OCI-LY7 (cell line): Measurements from ENCODE around the gene SFXN5. TPM values are rescaled to one million over a fixed set of nuclear protein-coding genes. Genes with fewer than 3 reads are reported as not detected.

Source experiments
- BruUV-seq: library from RNA; stranded (reverse); fragments of 400-500 nt; replicated peaks from 2 replicates; lab custom pipeline; 2021; lab: Mats Ljungman, UMichigan
- CTCF ChIA-PET: fragments of 300-600 bp; sonication (Branson Sonifier 250); formaldehyde crosslinking; loops from one replicate; lab custom pipeline; 2022; ENCODE audit warnings: antibody characterized with exemption; ENCODE audit not compliant: unreplicated experiment; lab: Charles Lee
- POLR2A ChIA-PET: fragments of 300-600 bp; sonication (Branson Sonifier 250); formaldehyde crosslinking; loops from one replicate; lab custom pipeline; 2022; ENCODE audit warnings: antibody characterized with exemption; lab: Charles Lee
- DNase-seq: peaks from one replicate; pipeline ENCODE4 v3.0.0-alpha.2; 2015; ENCODE audit warnings: low spot score
- H2AFZ ChIP-seq: fragments of 200-600 bp; sonication (generic), shearing (Covaris generic); 2 replicates; pipeline ENCODE4 v1.6.1; 2014; ENCODE audit warnings: mild to moderate bottlenecking, antibody characterized with exemption, low read length, moderate library complexity
- H3K27ac ChIP-seq: fragments of 200-600 bp; sonication (generic); 2 replicates; pipeline ENCODE4 v1.5.1; 2014; ENCODE audit warnings: mixed run types, low read depth, mild to moderate bottlenecking, moderate library complexity, low read length, inconsistent platforms; ENCODE audit not compliant: poor library complexity, severe bottlenecking
- H3K36me3 ChIP-seq: fragments of 200-600 bp; sonication (generic); 2 replicates; pipeline ENCODE4 v1.6.1; 2014; ENCODE audit warnings: mild to moderate bottlenecking, antibody characterized with exemption, low read length, moderate library complexity, mixed read lengths; ENCODE audit not compliant: insufficient read depth
- H3K4me1 ChIP-seq: fragments of 200-600 bp; sonication (generic); 2 replicates; pipeline ENCODE4 v1.5.1; 2014; ENCODE audit warnings: mild to moderate bottlenecking, low read length; ENCODE audit not compliant: insufficient read depth, poor library complexity, severe bottlenecking
- H3K4me2 ChIP-seq: fragments of 200-600 bp; sonication (generic); 2 replicates; pipeline ENCODE4 v1.6.1; 2014; ENCODE audit warnings: mild to moderate bottlenecking, low read length
- H3K4me3 ChIP-seq: fragments of 200-600 bp; sonication (generic); 2 replicates; pipeline ENCODE4 v1.5.1; 2014; ENCODE audit warnings: mild to moderate bottlenecking, low read depth, low read length; ENCODE audit not compliant: poor library complexity, severe bottlenecking
- H3K79me2 ChIP-seq: fragments of 200-600 bp; sonication (generic); 2 replicates; pipeline ENCODE4 v1.6.1; 2016; ENCODE audit warnings: low read depth, mild to moderate bottlenecking, low read length, moderate library complexity, mixed read lengths; ENCODE audit not compliant: insufficient read depth
- H3K9me2 ChIP-seq: fragments of 200-600 bp; sonication (generic); 2 replicates; pipeline ENCODE4 v1.6.1; 2016; ENCODE audit warnings: mild to moderate bottlenecking, low read length, mixed read lengths; ENCODE audit not compliant: insufficient read depth
- H3K9me3 ChIP-seq: fragments of 200-600 bp; sonication (generic); 2 replicates; pipeline ENCODE4 v1.6.1; 2014; ENCODE audit warnings: mild to moderate bottlenecking, mixed run types, low read length, mixed read lengths
- H4K20me1 ChIP-seq: fragments of 200-600 bp; sonication (generic); 2 replicates; pipeline ENCODE4 v1.6.1; 2014; ENCODE audit warnings: mild to moderate bottlenecking, antibody characterized with exemption, low read length, moderate library complexity, mixed read lengths; ENCODE audit not compliant: insufficient read depth
- CTCF ChIP-seq: fragments of 200-600 bp; sonication (generic); conservative IDR thresholded peaks from 2 replicates; pipeline ENCODE4 v1.5.1; 2014; ENCODE audit warnings: mild to moderate bottlenecking, antibody characterized with exemption, low read length, moderate library complexity, mixed read lengths
- EZH2phosphoT487 ChIP-seq: fragments of 200-600 bp; sonication (generic); IDR thresholded peaks from 2 replicates; pipeline ENCODE4 v1.6.1; 2018; ENCODE audit warnings: low read depth, borderline replicate concordance, mild to moderate bottlenecking, mixed run types, antibody characterized with exemption, low read length, moderate library complexity, mixed read lengths
- intact Hi-C: fragments of 100-400 bp; cut with micrococcal nuclease; formaldehyde crosslinking; loops from one replicate; pipeline ENCODE4 v1.10.0; 2022; ENCODE audit not compliant: unreplicated experiment
- total RNA-seq, 2 experiments: library from RNA; depleted of rRNA in 1 of 2; stranded (reverse); fragments of >200 nt in 1 of 2; shearing (Covaris generic) in 1 of 2; gene quantifications; 2 replicates each; pipeline ENCODE4 v1.2.3, GENCODE V29; 2014 to 2022

SFXN5 gene
- total RNA-seq, 2 experiments from 2014 or later, result 4.5 to 10.5 TPM

- Histone ChIP-seq H3K9me2 (no peaks in the 10 kb centered on the region), H3K27ac (no peak overlapping the region), H3K79me2 (no peaks in the 10 kb centered on the region), H3K9me3 (no peaks in the 10 kb centered on the region), H2AFZ (no peak overlapping the region), H3K4me2 (no peak overlapping the region), H3K4me3 (no peak overlapping the region), H4K20me1 (no peaks in the 10 kb centered on the region), H3K4me1 (no peaks in the 10 kb centered on the region), H3K36me3 (no peaks in the 10 kb centered on the region)
- BruUV-seq, result no TSS peak
- ChIA-PET POLR2A (no interaction called here), CTCF (no interaction called here)
- no peak for TF ChIP-seq EZH2phosphoT487
- no peak for TF ChIP-seq CTCF
- no peak for DNase-seq
- intact Hi-C loops, result no loop called here
Observed at GRCh38 chr2:73031725-73032701, 39.5 kb downstream of the SFXN5 start.

GRCh38 chr2:73031095-73031678 lies 40.3 kb downstream of the SFXN5 start:
- Histone ChIP-seq H3K36me3 (no peaks in the 10 kb centered on the region), H3K9me3 (no peaks in the 10 kb centered on the region), H3K4me2 (no peak overlapping the region), H4K20me1 (no peaks in the 10 kb centered on the region), H3K9me2 (no peaks in the 10 kb centered on the region), H3K4me3 (no peak overlapping the region), H3K79me2 (no peaks in the 10 kb centered on the region), H2AFZ (no peak overlapping the region), H3K27ac (no peak overlapping the region), H3K4me1 (no peaks in the 10 kb centered on the region)
- BruUV-seq, result no TSS peak
- TF ChIP-seq CTCF (no peak), EZH2phosphoT487 (no peak)
- POLR2A ChIA-PET, result no interaction called here
- intact Hi-C loops, result no loop called here
- DNase-seq, result no peak
- CTCF ChIA-PET, result no interaction called here
